Measurements from ENCODE around the gene TRO. TPM values are rescaled to one million over a fixed set of nuclear protein-coding genes. Genes with fewer than 3 reads are reported as not detected.

TRO gene
- polyA plus RNA-seq, 2 donors: 2.9 to 6.0 TPM

GRCh38 chrX:54930291-54931049, 9.8 kb downstream of the TRO start:
- peaks cover 0 to 5% of the 10 kb centered on the region in 2 donors for H3K9me3 ChIP-seq (ENCODE audit: control insufficient read depth in 2 of 2, insufficient read depth in 1 of 2, low read depth in 1 of 2, low read length in 1 of 2)
- 90 to 95% methylated on average over 17 of the region's 17 CpGs for WGBS, 2 donors
- H3K4me3 ChIP-seq (ENCODE audit: low read depth in 1 of 2, low read length in 2 of 2): no peak overlapping the region
- no peaks in the 10 kb centered on the region for H3K36me3 ChIP-seq (ENCODE audit: control insufficient read depth in 2 of 2, insufficient read depth in 2 of 2, low read length in 1 of 2)
- H3K27ac ChIP-seq (ENCODE audit: low read depth in 2 of 2, low read length in 1 of 2): no peak overlapping the region
- H3K4me1 ChIP-seq (ENCODE audit: control insufficient read depth in 2 of 2, insufficient read depth in 2 of 2, low read length in 1 of 2): no peaks in the 10 kb centered on the region
- peaks cover 0 to 6% of the 10 kb centered on the region in 2 donors for H3K27me3 ChIP-seq (ENCODE audit: control insufficient read depth in 1 of 2, insufficient read depth in 2 of 2, low read length in 2 of 2)

- H3K9me3 ChIP-seq (ENCODE audit: control insufficient read depth in 2 of 2, insufficient read depth in 1 of 2, low read depth in 1 of 2, low read length in 1 of 2): peaks cover 0 to 5% of the 10 kb centered on the region in 2 donors
- no peak overlapping the region for H3K27ac ChIP-seq (ENCODE audit: low read depth in 2 of 2, low read length in 1 of 2)
- H3K4me1 ChIP-seq (ENCODE audit: control insufficient read depth in 2 of 2, insufficient read depth in 2 of 2, low read length in 1 of 2): no peaks in the 10 kb centered on the region
- H3K27me3 ChIP-seq (ENCODE audit: control insufficient read depth in 1 of 2, insufficient read depth in 2 of 2, low read length in 2 of 2): peaks cover 0 to 6% of the 10 kb centered on the region in 2 donors
- WGBS, 2 donors: 63 to 89% methylated on average over 2 of the region's 2 CpGs
- no peaks in the 10 kb centered on the region for H3K36me3 ChIP-seq (ENCODE audit: control insufficient read depth in 2 of 2, insufficient read depth in 2 of 2, low read length in 1 of 2)
- H3K4me3 ChIP-seq (ENCODE audit: low read depth in 1 of 2, low read length in 2 of 2): no peak overlapping the region
Observed at GRCh38 chrX:54931107-54931506, 10.5 kb downstream of the TRO start.

- no peak overlapping the region for H3K27ac ChIP-seq (ENCODE audit: low read depth in 2 of 2, low read length in 1 of 2)
- 83 to 88% methylated on average over 10 of the region's 10 CpGs for WGBS, 2 donors
- peaks cover 0 to 5% of the 10 kb centered on the region in 2 donors for H3K9me3 ChIP-seq (ENCODE audit: control insufficient read depth in 2 of 2, insufficient read depth in 1 of 2, low read depth in 1 of 2, low read length in 1 of 2)
- H3K27me3 ChIP-seq (ENCODE audit: control insufficient read depth in 1 of 2, insufficient read depth in 2 of 2, low read length in 2 of 2): peaks cover 0 to 6% of the 10 kb centered on the region in 2 donors
- no peaks in the 10 kb centered on the region for H3K4me1 ChIP-seq (ENCODE audit: control insufficient read depth in 2 of 2, insufficient read depth in 2 of 2, low read length in 1 of 2)
- H3K4me3 ChIP-seq (ENCODE audit: low read depth in 1 of 2, low read length in 2 of 2): no peak overlapping the region
- no peaks in the 10 kb centered on the region for H3K36me3 ChIP-seq (ENCODE audit: control insufficient read depth in 2 of 2, insufficient read depth in 2 of 2, low read length in 1 of 2)
Observed at GRCh38 chrX:54933150-54933826, 12.7 kb downstream of the TRO start.

GRCh38 chrX:54934058-54934457, 13.4 kb downstream of the TRO start:
- Histone ChIP-seq H3K4me3 (ENCODE audit: low read depth in 1 of 2, low read length in 2 of 2) (no peak overlapping the region), H3K4me1 (ENCODE audit: control insufficient read depth in 2 of 2, insufficient read depth in 2 of 2, low read length in 1 of 2) (no peaks in the 10 kb centered on the region), H3K36me3 (ENCODE audit: control insufficient read depth in 2 of 2, insufficient read depth in 2 of 2, low read length in 1 of 2) (no peaks in the 10 kb centered on the region), H3K27me3 (ENCODE audit: control insufficient read depth in 1 of 2, insufficient read depth in 2 of 2, low read length in 2 of 2) (peaks cover 0 to 6% of the 10 kb centered on the region in 2 donors), H3K9me3 (ENCODE audit: control insufficient read depth in 2 of 2, insufficient read depth in 1 of 2, low read depth in 1 of 2, low read length in 1 of 2) (peaks cover 0 to 2% of the 10 kb centered on the region in 2 donors), H3K27ac (ENCODE audit: low read depth in 2 of 2, low read length in 1 of 2) (no peak overlapping the region)
- 65 to 79% methylated on average over 6 of the region's 6 CpGs for WGBS, 2 donors

GRCh38 chrX:54934890-54935289, 14.3 kb downstream of the TRO start:
- 65 to 87% methylated on average over 3 of the region's 3 CpGs for WGBS, 2 donors

GRCh38 chrX:54935306-54935705, 14.7 kb downstream of the TRO start:
- 71 to 92% methylated on average over 4 of the region's 4 CpGs for WGBS, 2 donors
- Histone ChIP-seq H3K27ac (ENCODE audit: low read depth in 2 of 2, low read length in 1 of 2) (no peak overlapping the region), H3K4me3 (ENCODE audit: low read depth in 1 of 2, low read length in 2 of 2) (no peak overlapping the region), H3K36me3 (ENCODE audit: control insufficient read depth in 2 of 2, insufficient read depth in 2 of 2, low read length in 1 of 2) (no peaks in the 10 kb centered on the region), H3K27me3 (ENCODE audit: control insufficient read depth in 1 of 2, insufficient read depth in 2 of 2, low read length in 2 of 2) (peaks cover 0 to 6% of the 10 kb centered on the region in 2 donors), H3K4me1 (ENCODE audit: control insufficient read depth in 2 of 2, insufficient read depth in 2 of 2, low read length in 1 of 2) (no peaks in the 10 kb centered on the region), H3K9me3 (ENCODE audit: control insufficient read depth in 2 of 2, insufficient read depth in 1 of 2, low read depth in 1 of 2, low read length in 1 of 2) (no peaks in the 10 kb centered on the region)

More at GRCh38 chrX:54934890-54935289, 14.3 kb downstream of the TRO start:
- Histone ChIP-seq H3K4me1 (ENCODE audit: control insufficient read depth in 2 of 2, insufficient read depth in 2 of 2, low read length in 1 of 2) (no peaks in the 10 kb centered on the region), H3K36me3 (ENCODE audit: control insufficient read depth in 2 of 2, insufficient read depth in 2 of 2, low read length in 1 of 2) (no peaks in the 10 kb centered on the region), H3K4me3 (ENCODE audit: low read depth in 1 of 2, low read length in 2 of 2) (no peak overlapping the region), H3K9me3 (ENCODE audit: control insufficient read depth in 2 of 2, insufficient read depth in 1 of 2, low read depth in 1 of 2, low read length in 1 of 2) (no peaks in the 10 kb centered on the region), H3K27me3 (ENCODE audit: control insufficient read depth in 1 of 2, insufficient read depth in 2 of 2, low read length in 2 of 2) (peaks cover 0 to 6% of the 10 kb centered on the region in 2 donors), H3K27ac (ENCODE audit: low read depth in 2 of 2, low read length in 1 of 2) (no peak overlapping the region)

GRCh38 chrX:54937416-54937815, 16.8 kb downstream of the TRO start:
- no peaks in the 10 kb centered on the region for H3K4me1 ChIP-seq (ENCODE audit: control insufficient read depth in 2 of 2, insufficient read depth in 2 of 2, low read length in 1 of 2)
- 73 to 93% methylated on average over 4 of the region's 4 CpGs for WGBS, 2 donors
- H3K9me3 ChIP-seq (ENCODE audit: control insufficient read depth in 2 of 2, insufficient read depth in 1 of 2, low read depth in 1 of 2, low read length in 1 of 2): no peaks in the 10 kb centered on the region
- H3K36me3 ChIP-seq (ENCODE audit: control insufficient read depth in 2 of 2, insufficient read depth in 2 of 2, low read length in 1 of 2): no peaks in the 10 kb centered on the region
- H3K27me3 ChIP-seq (ENCODE audit: control insufficient read depth in 1 of 2, insufficient read depth in 2 of 2, low read length in 2 of 2): peaks cover 0 to 6% of the 10 kb centered on the region in 2 donors
- H3K27ac ChIP-seq (ENCODE audit: low read depth in 2 of 2, low read length in 1 of 2): no peak overlapping the region
- no peak overlapping the region for H3K4me3 ChIP-seq (ENCODE audit: low read depth in 1 of 2, low read length in 2 of 2)

GRCh38 chrX:54944816-54945215, 24.2 kb downstream of the TRO start:
- H3K4me3 ChIP-seq (ENCODE audit: low read depth in 1 of 2, low read length in 2 of 2): no peak overlapping the region
- H3K36me3 ChIP-seq (ENCODE audit: control insufficient read depth in 2 of 2, insufficient read depth in 2 of 2, low read length in 1 of 2): no peaks in the 10 kb centered on the region
- H3K9me3 ChIP-seq (ENCODE audit: control insufficient read depth in 2 of 2, insufficient read depth in 1 of 2, low read depth in 1 of 2, low read length in 1 of 2): no peaks in the 10 kb centered on the region
- no peak overlapping the region for H3K27ac ChIP-seq (ENCODE audit: low read depth in 2 of 2, low read length in 1 of 2)
- H3K4me1 ChIP-seq (ENCODE audit: control insufficient read depth in 2 of 2, insufficient read depth in 2 of 2, low read length in 1 of 2): no peaks in the 10 kb centered on the region
- no peaks in the 10 kb centered on the region for H3K27me3 ChIP-seq (ENCODE audit: control insufficient read depth in 1 of 2, insufficient read depth in 2 of 2, low read length in 2 of 2)

- Histone ChIP-seq H3K27me3 (ENCODE audit: control insufficient read depth in 1 of 2, insufficient read depth in 2 of 2, low read length in 2 of 2) (no peaks in the 10 kb centered on the region), H3K4me1 (ENCODE audit: control insufficient read depth in 2 of 2, insufficient read depth in 2 of 2, low read length in 1 of 2) (no peaks in the 10 kb centered on the region), H3K4me3 (ENCODE audit: low read depth in 1 of 2, low read length in 2 of 2) (no peak overlapping the region), H3K27ac (ENCODE audit: low read depth in 2 of 2, low read length in 1 of 2) (no peak overlapping the region), H3K36me3 (ENCODE audit: control insufficient read depth in 2 of 2, insufficient read depth in 2 of 2, low read length in 1 of 2) (no peaks in the 10 kb centered on the region), H3K9me3 (ENCODE audit: control insufficient read depth in 2 of 2, insufficient read depth in 1 of 2, low read depth in 1 of 2, low read length in 1 of 2) (no peaks in the 10 kb centered on the region)
- 87 to 94% methylated on average over 6 of the region's 6 CpGs for WGBS, 2 donors
Observed at GRCh38 chrX:54945224-54945623, 24.6 kb downstream of the TRO start.

All from esophagus (tissue), 2 donors.